HFFc6 (cell line): Measurements from ENCODE around the gene GAA. TPM values are rescaled to one million over a fixed set of nuclear protein-coding genes. Genes with fewer than 3 reads are reported as not detected.

Experiments
- DNase-seq: peaks from one replicate; pipeline ENCODE4 v3.0.0-alpha.2; 2018
- H3K27ac Mint-ChIP-seq: 2 replicates; pipeline ENCODE4 v1.8.0; 2020; ENCODE audit warnings: mild to moderate bottlenecking, mixed read lengths
- H3K27me3 Mint-ChIP-seq: 2 replicates; pipeline ENCODE4 v1.8.0; 2021; ENCODE audit warnings: mild to moderate bottlenecking, moderate library complexity, mixed read lengths; ENCODE audit not compliant: insufficient read depth
- H3K36me3 Mint-ChIP-seq: 2 replicates; pipeline ENCODE4 v1.8.0; 2021; ENCODE audit warnings: low read depth, mixed read lengths
- H3K4me1 Mint-ChIP-seq: 2 replicates; pipeline ENCODE4 v1.8.0; 2020; ENCODE audit warnings: low read depth, mixed read lengths
- H3K4me3 Mint-ChIP-seq: 2 replicates; pipeline ENCODE4 v1.8.0; 2020; ENCODE audit warnings: mild to moderate bottlenecking, moderate library complexity, mixed read lengths
- H3K9me3 Mint-ChIP-seq: 2 replicates; pipeline ENCODE4 v1.8.0; 2020; ENCODE audit warnings: mild to moderate bottlenecking, mixed read lengths
- CTCF ChIP-seq: fragments of 200-600 bp; sonication (generic); IDR thresholded peaks from 2 replicates; pipeline ENCODE4 v1.5.0; 2021; ENCODE audit warnings: antibody characterized with exemption, mild to moderate bottlenecking
- total RNA-seq, 6 experiments: library from RNA; stranded (reverse); fragmentation: NEBNext Ultra II Directional; extraction: Animal tissue kit (Norgen Biotek cat#: 25700); gene quantifications; 2 replicates in 1 of 6; 3 replicates in 5 of 6; pipeline ENCODE4 v1.2.3, GENCODE V29; 2021

Gene GAA
- total RNA-seq, 6 experiments from 2014 or later, result 17.4 to 34.1 (median 18.6) TPM

- Mint-ChIP-seq H3K4me3 (no peak overlapping the region), H3K9me3 (peaks cover 6% of the 10 kb centered on the region; the same call in 1 of the 2 replicates), H3K27me3 (no peaks in the 10 kb centered on the region; the same call in 1 of the 2 replicates), H3K27ac (no peak overlapping the region), H3K4me1 (no peaks in the 10 kb centered on the region; the same call in 1 of the 2 replicates), H3K36me3 (0 out of 2 replicates have a peak, but pooled peaks cover 8% of the 10 kb centered on the region)
- no peak for DNase-seq
- no peak for TF ChIP-seq CTCF
These were observed 13.4 kb downstream of the GAA start for GRCh38 chr17:80114758-80115157.

GRCh38 chr17:80115159-80115558 is 13.8 kb downstream of the GAA start:
- no peak overlapping the region for H3K27ac Mint-ChIP-seq
- H3K36me3 Mint-ChIP-seq, result 0 out of 2 replicates have a peak, but pooled peaks cover 8% of the 10 kb centered on the region
- peaks cover 6% of the 10 kb centered on the region; the same call in 1 of the 2 replicates for H3K9me3 Mint-ChIP-seq
- H3K27me3 Mint-ChIP-seq, result no peaks in the 10 kb centered on the region; the same call in 1 of the 2 replicates
- H3K4me1 Mint-ChIP-seq, result no peaks in the 10 kb centered on the region; the same call in 1 of the 2 replicates
- no peak for TF ChIP-seq CTCF
- H3K4me3 Mint-ChIP-seq, result no peak overlapping the region
- DNase-seq, result no peak

- Mint-ChIP-seq H3K9me3 (peaks cover 6% of the 10 kb centered on the region; the same call in 1 of the 2 replicates), H3K4me1 (no peaks in the 10 kb centered on the region; the same call in 1 of the 2 replicates), H3K27ac (no peak overlapping the region), H3K27me3 (no peaks in the 10 kb centered on the region; the same call in 1 of the 2 replicates), H3K36me3 (0 out of 2 replicates have a peak, but pooled peaks cover 8% of the 10 kb centered on the region), H3K4me3 (no peak overlapping the region)
- TF ChIP-seq CTCF, result no peak
- no peak for DNase-seq
These were observed 15.0 kb downstream of the GAA start for GRCh38 chr17:80116276-80116920.

- Mint-ChIP-seq H3K4me1 (no peaks in the 10 kb centered on the region; the same call in 1 of the 2 replicates), H3K9me3 (peaks cover 6% of the 10 kb centered on the region; the same call in 1 of the 2 replicates), H3K27ac (no peak overlapping the region), H3K36me3 (0 out of 2 replicates have a peak, but pooled peaks cover 8% of the 10 kb centered on the region), H3K27me3 (no peaks in the 10 kb centered on the region; the same call in 1 of the 2 replicates), H3K4me3 (no peak overlapping the region)
- DNase-seq, result no peak
- TF ChIP-seq CTCF, result no peak
These were observed 15.6 kb downstream of the GAA start for GRCh38 chr17:80116921-80117380.

- Mint-ChIP-seq H3K9me3 (peaks cover 6% of the 10 kb centered on the region; the same call in 1 of the 2 replicates), H3K4me3 (no peak overlapping the region), H3K27ac (no peak overlapping the region), H3K36me3 (0 out of 2 replicates have a peak, but pooled peaks cover 8% of the 10 kb centered on the region), H3K4me1 (no peaks in the 10 kb centered on the region; the same call in 1 of the 2 replicates), H3K27me3 (no peaks in the 10 kb centered on the region; the same call in 1 of the 2 replicates)
- no peak for DNase-seq
- TF ChIP-seq CTCF, result no peak
These were observed 16.4 kb downstream of the GAA start for GRCh38 chr17:80117491-80118401.
